ENCODE data around the gene LRRC40.

The LRRC40 gene

GRCh38 chr1:70140343-70140742, 65.0 kb downstream of the LRRC40 start:
- H3K4me3 ChIP-seq (replicated peaks; ENCODE audit: insufficient read depth, low read length): no peak overlapping the region
- no peaks in the 10 kb centered on the region for H3K27me3 ChIP-seq (ENCODE audit: insufficient read depth, poor library complexity, severe bottlenecking)
- H3K27ac ChIP-seq (replicated peaks): no peak overlapping the region
- TF ChIP-seq REST (IDR thresholded peaks at IDR 0.05; ENCODE audit: insufficient replicate concordance, low read depth): no peak
- TF ChIP-seq SPI1 (IDR thresholded peaks at IDR 0.05; ENCODE audit: borderline replicate concordance, low read depth): no peak
- TF ChIP-seq GABPA (IDR thresholded peaks at IDR 0.05; ENCODE audit: low read depth): no peak
- TF ChIP-seq, protein P1, sequence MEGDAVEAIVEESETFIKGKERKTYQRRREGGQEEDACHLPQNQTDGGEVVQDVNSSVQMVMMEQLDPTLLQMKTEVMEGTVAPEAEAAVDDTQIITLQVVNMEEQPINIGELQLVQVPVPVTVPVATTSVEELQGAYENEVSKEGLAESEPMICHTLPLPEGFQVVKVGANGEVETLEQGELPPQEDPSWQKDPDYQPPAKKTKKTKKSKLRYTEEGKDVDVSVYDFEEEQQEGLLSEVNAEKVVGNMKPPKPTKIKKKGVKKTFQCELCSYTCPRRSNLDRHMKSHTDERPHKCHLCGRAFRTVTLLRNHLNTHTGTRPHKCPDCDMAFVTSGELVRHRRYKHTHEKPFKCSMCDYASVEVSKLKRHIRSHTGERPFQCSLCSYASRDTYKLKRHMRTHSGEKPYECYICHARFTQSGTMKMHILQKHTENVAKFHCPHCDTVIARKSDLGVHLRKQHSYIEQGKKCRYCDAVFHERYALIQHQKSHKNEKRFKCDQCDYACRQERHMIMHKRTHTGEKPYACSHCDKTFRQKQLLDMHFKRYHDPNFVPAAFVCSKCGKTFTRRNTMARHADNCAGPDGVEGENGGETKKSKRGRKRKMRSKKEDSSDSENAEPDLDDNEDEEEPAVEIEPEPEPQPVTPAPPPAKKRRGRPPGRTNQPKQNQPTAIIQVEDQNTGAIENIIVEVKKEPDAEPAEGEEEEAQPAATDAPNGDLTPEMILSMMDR (IDR thresholded peaks at IDR 0.05; ENCODE audit: insufficient read depth, low read length): no peak
- no peak for TF ChIP-seq POLR2AphosphoS5 (IDR thresholded peaks at IDR 0.05; ENCODE audit: low read depth)
- no peak for DNase-seq (ENCODE audit: low read depth in 1 of 2, low spot score in 1 of 2)

DNA sequence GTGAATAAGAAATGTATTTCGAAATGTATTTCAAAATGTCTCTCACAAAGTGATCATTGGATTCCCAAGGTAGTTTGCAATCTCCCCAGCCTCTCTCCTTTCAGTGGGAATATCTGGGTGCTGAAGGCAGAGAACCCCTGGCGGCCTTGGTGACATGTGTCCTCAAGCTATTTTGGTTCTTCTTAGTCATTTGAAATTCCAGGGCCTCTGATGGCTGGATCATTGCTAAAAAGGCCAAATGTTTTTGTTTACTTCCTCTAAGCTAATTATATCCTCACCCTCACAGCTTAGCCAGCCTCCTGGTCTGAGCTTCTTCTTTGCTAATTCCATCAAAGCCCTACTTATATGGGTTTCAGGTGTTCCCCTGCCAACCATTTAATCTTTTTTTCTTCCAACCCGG, 71.2 kb downstream of the LRRC40 start:
- no peak for TF ChIP-seq REST (IDR thresholded peaks at IDR 0.05; ENCODE audit: insufficient replicate concordance, low read depth)
- TF ChIP-seq SPI1 (IDR thresholded peaks at IDR 0.05; ENCODE audit: borderline replicate concordance, low read depth): no peak
- no peak for TF ChIP-seq GABPA (IDR thresholded peaks at IDR 0.05; ENCODE audit: low read depth)
- Histone ChIP-seq H3K4me3 (replicated peaks; ENCODE audit: insufficient read depth, low read length) (no peak overlapping the region), H3K27me3 (ENCODE audit: insufficient read depth, poor library complexity, severe bottlenecking) (no peaks in the 10 kb centered on the region), H3K27ac (replicated peaks) (no peak overlapping the region)
- no peak for DNase-seq (ENCODE audit: low read depth in 1 of 2, low spot score in 1 of 2)

DNA sequence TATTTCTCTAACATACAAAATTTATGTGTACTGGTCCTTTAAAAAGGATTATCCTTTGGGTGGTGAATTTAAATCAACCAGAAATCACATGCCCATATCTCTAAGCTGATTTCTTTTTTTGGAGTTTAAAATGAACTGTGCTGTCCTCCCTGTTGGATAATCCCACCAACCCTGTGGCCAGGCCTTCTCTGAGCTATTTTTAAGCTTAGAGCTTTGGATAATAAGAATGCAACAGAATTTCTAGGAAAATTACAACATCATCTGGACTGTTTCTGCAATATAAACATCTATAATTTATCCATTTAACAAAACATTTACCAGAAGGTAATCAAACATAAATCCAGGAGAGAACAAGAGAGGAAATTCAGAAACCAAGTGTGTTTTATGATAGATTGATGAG, 88.3 kb downstream of the LRRC40 start:
- DNase-seq (ENCODE audit: low read depth in 1 of 2, low spot score in 1 of 2): no peak
- peaks cover 3% of the 10 kb centered on the region for H3K27me3 ChIP-seq (ENCODE audit: insufficient read depth, poor library complexity, severe bottlenecking)
- H3K4me3 ChIP-seq (replicated peaks; ENCODE audit: insufficient read depth, low read length): no peak overlapping the region
- TF ChIP-seq REST (IDR thresholded peaks at IDR 0.05; ENCODE audit: insufficient replicate concordance, low read depth) (no peak), SPI1 (IDR thresholded peaks at IDR 0.05; ENCODE audit: borderline replicate concordance, low read depth) (no peak), GABPA (IDR thresholded peaks at IDR 0.05; ENCODE audit: low read depth) (no peak), POLR2AphosphoS5 (IDR thresholded peaks at IDR 0.05; ENCODE audit: low read depth) (no peak)
- TF ChIP-seq, protein P1 (IDR thresholded peaks at IDR 0.05; ENCODE audit: insufficient read depth, low read length): no peak
- H3K27ac ChIP-seq (replicated peaks): no peak overlapping the region

GRCh38 chr1:70115315-70115714, 90.1 kb downstream of the LRRC40 start:
- Histone ChIP-seq H3K27me3 (ENCODE audit: insufficient read depth, poor library complexity, severe bottlenecking) (peaks cover 3% of the 10 kb centered on the region), H3K27ac (replicated peaks) (no peak overlapping the region), H3K4me3 (replicated peaks; ENCODE audit: insufficient read depth, low read length) (no peak overlapping the region)
- DNase-seq (ENCODE audit: low read depth in 1 of 2, low spot score in 1 of 2): no peak
- TF ChIP-seq, protein P1 (IDR thresholded peaks at IDR 0.05; ENCODE audit: insufficient read depth, low read length): no peak
- TF ChIP-seq REST (IDR thresholded peaks at IDR 0.05; ENCODE audit: insufficient replicate concordance, low read depth) (no peak), POLR2AphosphoS5 (IDR thresholded peaks at IDR 0.05; ENCODE audit: low read depth) (no peak), SPI1 (IDR thresholded peaks at IDR 0.05; ENCODE audit: borderline replicate concordance, low read depth) (no peak), GABPA (IDR thresholded peaks at IDR 0.05; ENCODE audit: low read depth) (no peak)

Data from HL-60 (cell line).